ENCODE results near the gene PHTF2. TPM values are rescaled to one million over a fixed set of nuclear protein-coding genes. Genes with fewer than 3 reads are reported as not detected.

PHTF2 gene
- total RNA-seq, 4 donors from 2014 or later: 15.1 to 28.8 (median 20.1) TPM

GRCh38 chr7:77766801-77767605, 31.6 kb upstream of the PHTF2 start:
- TF ChIP-seq POLR2AphosphoS5 (IDR thresholded peaks at IDR 0.05) (no peak), POLR2A (IDR thresholded peaks at IDR 0.05) (no peak), EP300 (IDR thresholded peaks at IDR 0.05) (no peak)
- TF ChIP-seq, protein P1, sequence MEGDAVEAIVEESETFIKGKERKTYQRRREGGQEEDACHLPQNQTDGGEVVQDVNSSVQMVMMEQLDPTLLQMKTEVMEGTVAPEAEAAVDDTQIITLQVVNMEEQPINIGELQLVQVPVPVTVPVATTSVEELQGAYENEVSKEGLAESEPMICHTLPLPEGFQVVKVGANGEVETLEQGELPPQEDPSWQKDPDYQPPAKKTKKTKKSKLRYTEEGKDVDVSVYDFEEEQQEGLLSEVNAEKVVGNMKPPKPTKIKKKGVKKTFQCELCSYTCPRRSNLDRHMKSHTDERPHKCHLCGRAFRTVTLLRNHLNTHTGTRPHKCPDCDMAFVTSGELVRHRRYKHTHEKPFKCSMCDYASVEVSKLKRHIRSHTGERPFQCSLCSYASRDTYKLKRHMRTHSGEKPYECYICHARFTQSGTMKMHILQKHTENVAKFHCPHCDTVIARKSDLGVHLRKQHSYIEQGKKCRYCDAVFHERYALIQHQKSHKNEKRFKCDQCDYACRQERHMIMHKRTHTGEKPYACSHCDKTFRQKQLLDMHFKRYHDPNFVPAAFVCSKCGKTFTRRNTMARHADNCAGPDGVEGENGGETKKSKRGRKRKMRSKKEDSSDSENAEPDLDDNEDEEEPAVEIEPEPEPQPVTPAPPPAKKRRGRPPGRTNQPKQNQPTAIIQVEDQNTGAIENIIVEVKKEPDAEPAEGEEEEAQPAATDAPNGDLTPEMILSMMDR (IDR thresholded peaks at IDR 0.05): no peak
- Histone ChIP-seq H3K4me1 (peaks cover 0 to 42% (median 0%) of the 10 kb centered on the region in 3 donors), H3K9me3 (no peaks in the 10 kb centered on the region), H3K27ac (no peak overlapping the region), H3K27me3 (no peaks in the 10 kb centered on the region), H3K36me3 (peaks cover 0 to 26% of the 10 kb centered on the region in 2 donors), H3K4me3 (no peak overlapping the region)
- 88% methylated on average over 6 of the region's 6 CpGs; no CpG with 5 or more reads in 1 of the 2 donors for WGBS, 2 donors (ENCODE audit: low coverage in 1 of 2)
- ATAC-seq: no peak

DNA sequence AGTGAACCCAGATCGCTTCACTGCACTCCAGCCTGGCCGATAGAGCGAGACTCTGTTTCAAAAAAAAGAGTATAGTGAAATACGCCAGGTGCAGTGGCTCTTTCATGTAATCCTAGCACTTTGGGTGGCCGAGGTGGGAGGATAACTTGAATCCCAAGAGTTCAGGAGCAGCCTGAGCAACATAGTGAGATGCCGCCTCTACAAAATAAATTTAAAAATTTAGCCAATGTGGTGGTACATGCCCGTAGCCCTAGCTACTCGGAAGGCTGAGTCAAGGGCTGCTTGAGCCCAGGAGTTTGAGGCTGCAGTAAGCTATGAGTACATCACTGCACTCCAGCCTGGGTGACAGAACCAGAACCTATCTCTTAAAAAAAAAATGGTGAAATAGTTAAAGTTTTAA, 28.3 kb upstream of the PHTF2 start:
- peaks cover 0 to 57% of the 10 kb centered on the region in 2 donors for H3K36me3 ChIP-seq
- H3K27me3 ChIP-seq: no peaks in the 10 kb centered on the region
- H3K9me3 ChIP-seq: no peaks in the 10 kb centered on the region
- no peak for ATAC-seq
- no peak overlapping the region for H3K27ac ChIP-seq
- 84 to 85% methylated on average over 6 to 8 of the region's 8 CpGs for WGBS, 2 donors (ENCODE audit: low coverage in 1 of 2)
- no peak overlapping the region for H3K4me3 ChIP-seq
- no peak for TF ChIP-seq POLR2AphosphoS5 (IDR thresholded peaks at IDR 0.05)
- no peak for TF ChIP-seq EP300 (IDR thresholded peaks at IDR 0.05)
- TF ChIP-seq, protein P1 (IDR thresholded peaks at IDR 0.05): no peak
- TF ChIP-seq POLR2A (IDR thresholded peaks at IDR 0.05): no peak
- H3K4me1 ChIP-seq: peaks cover 0 to 12% (median 0%) of the 10 kb centered on the region in 3 donors

DNA sequence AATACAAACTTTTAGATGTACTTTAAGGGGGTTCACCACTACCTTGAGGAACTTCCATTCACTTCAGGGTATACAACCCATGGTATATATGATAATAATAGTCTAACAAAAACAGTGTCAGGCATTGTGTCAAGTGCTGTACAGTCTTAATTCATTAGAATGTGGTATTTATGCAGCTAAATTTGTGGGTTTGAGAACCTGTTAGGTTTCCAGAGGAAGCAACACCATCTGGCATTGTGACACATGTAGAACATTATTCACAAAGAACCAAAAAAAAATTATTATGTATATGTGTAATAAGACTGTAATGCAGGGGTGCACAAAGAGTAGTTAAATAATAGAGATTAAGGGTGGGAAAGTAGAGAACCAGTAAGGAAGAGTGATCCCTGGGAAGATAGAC, 26.7 kb upstream of the PHTF2 start:
- peaks cover 0 to 4% (median 0%) of the 10 kb centered on the region in 3 donors for H3K9me3 ChIP-seq
- no peak overlapping the region for H3K4me3 ChIP-seq
- no peaks in the 10 kb centered on the region for H3K27me3 ChIP-seq
- no peak for TF ChIP-seq POLR2AphosphoS5 (IDR thresholded peaks at IDR 0.05)
- no peak for TF ChIP-seq EP300 (IDR thresholded peaks at IDR 0.05)
- no peak for TF ChIP-seq POLR2A (IDR thresholded peaks at IDR 0.05)
- TF ChIP-seq, protein P1 (IDR thresholded peaks at IDR 0.05): no peak
- no peak for ATAC-seq
- peaks cover 0 to 72% of the 10 kb centered on the region in 2 donors for H3K36me3 ChIP-seq
- H3K4me1 ChIP-seq: no peaks in the 10 kb centered on the region
- H3K27ac ChIP-seq: no peak overlapping the region

DNA sequence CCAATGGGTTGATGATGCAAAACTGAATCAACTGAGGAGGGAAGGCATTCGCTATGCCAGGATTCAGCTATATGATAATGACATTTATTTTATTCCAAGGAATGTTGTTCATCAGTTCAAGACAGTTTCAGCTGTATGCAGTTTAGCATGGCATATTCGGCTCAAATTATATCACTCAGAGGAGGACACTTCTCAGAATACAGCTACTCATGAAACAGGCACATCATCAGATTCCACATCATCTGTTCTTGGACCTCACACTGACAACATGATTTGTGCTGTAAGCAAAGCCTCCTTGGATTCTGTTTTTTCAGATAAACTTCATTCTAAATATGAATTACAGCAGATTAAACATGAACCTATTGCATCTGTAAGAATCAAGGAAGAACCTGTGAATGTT, 20.0 kb upstream of the PHTF2 start:
- no peak for TF ChIP-seq EP300 (IDR thresholded peaks at IDR 0.05)
- no peak for TF ChIP-seq POLR2AphosphoS5 (IDR thresholded peaks at IDR 0.05)
- TF ChIP-seq POLR2A (IDR thresholded peaks at IDR 0.05): no peak
- TF ChIP-seq, protein P1 (IDR thresholded peaks at IDR 0.05): no peak

GRCh38 chr7:77782383-77782782, 16.2 kb upstream of the PHTF2 start:
- Histone ChIP-seq H3K27me3 (no peaks in the 10 kb centered on the region), H3K9me3 (no peaks in the 10 kb centered on the region), H3K4me1 (no peaks in the 10 kb centered on the region), H3K27ac (no peak overlapping the region), H3K4me3 (no peak overlapping the region), H3K36me3 (peaks cover 0 to 49% of the 10 kb centered on the region in 2 donors)
- ATAC-seq: no peak
- TF ChIP-seq EP300 (IDR thresholded peaks at IDR 0.05) (no peak), POLR2A (IDR thresholded peaks at IDR 0.05) (no peak), POLR2AphosphoS5 (IDR thresholded peaks at IDR 0.05) (no peak)
- TF ChIP-seq, protein P1 (IDR thresholded peaks at IDR 0.05): no peak
- 95 to 97% methylated on average over 4 of the region's 4 CpGs for WGBS, 2 donors (ENCODE audit: low coverage in 1 of 2)

More for the DNA sequence above, 20.0 kb upstream of the PHTF2 start:
- Histone ChIP-seq H3K4me3 (no peak overlapping the region), H3K27me3 (no peaks in the 10 kb centered on the region), H3K36me3 (peaks cover 0 to 78% of the 10 kb centered on the region in 2 donors), H3K4me1 (no peaks in the 10 kb centered on the region), H3K27ac (no peak overlapping the region), H3K9me3 (peaks cover 0 to 4% (median 0%) of the 10 kb centered on the region in 3 donors)
- 67 to 86% methylated on average over 2 of the region's 2 CpGs for WGBS, 2 donors (ENCODE audit: low coverage in 1 of 2)
- ATAC-seq: no peak
